ENCODE results near the gene HOXA13.

The HOXA13 gene

GRCh38 chr7:27191161-27191731, 8.6 kb downstream of the HOXA13 start:
- Mint-ChIP-seq H3K27me3 (peaks cover 96% of the 10 kb centered on the region), H3K9me3 (no peaks in the 10 kb centered on the region), H3K27ac (ENCODE audit: low read depth) (no peak overlapping the region), H3K36me3 (ENCODE audit: insufficient read depth) (peaks cover 10% of the 10 kb centered on the region), H3K4me3 (peak overlapping the region; percentile 19), H3K4me1 (peaks cover 31% of the 10 kb centered on the region)
- DNase-seq (ENCODE audit: low spot score in 2 of 2) (no peak), ATAC-seq (replicated peaks; ENCODE audit: extremely low read depth, poor library complexity, severe bottlenecking) (no peak)

- Mint-ChIP-seq H3K4me1 (peaks cover 42% of the 10 kb centered on the region), H3K4me3 (peak overlapping the region; percentile 71), H3K27ac (ENCODE audit: low read depth) (no peak overlapping the region), H3K27me3 (peaks cover 96% of the 10 kb centered on the region), H3K36me3 (ENCODE audit: insufficient read depth) (peaks cover 14% of the 10 kb centered on the region), H3K9me3 (no peaks in the 10 kb centered on the region)
- no peak for ATAC-seq (replicated peaks; ENCODE audit: extremely low read depth, poor library complexity, severe bottlenecking)
- DNase-seq (ENCODE audit: low spot score in 2 of 2) = no peak
Observed at GRCh38 chr7:27189997-27190748, 9.7 kb downstream of the HOXA13 start.

- H3K27ac Mint-ChIP-seq (ENCODE audit: low read depth) = no peak overlapping the region
- no peak for ATAC-seq (replicated peaks; ENCODE audit: extremely low read depth, poor library complexity, severe bottlenecking)
- peaks cover 49% of the 10 kb centered on the region for H3K4me1 Mint-ChIP-seq
- peaks cover 21% of the 10 kb centered on the region for H3K36me3 Mint-ChIP-seq (ENCODE audit: insufficient read depth)
- no peak for DNase-seq (ENCODE audit: low spot score in 2 of 2)
- H3K27me3 Mint-ChIP-seq = peaks cover 96% of the 10 kb centered on the region
- H3K9me3 Mint-ChIP-seq = no peaks in the 10 kb centered on the region
- H3K4me3 Mint-ChIP-seq = peak overlapping the region; percentile 71
Observed at GRCh38 chr7:27189295-27189996, 10.4 kb downstream of the HOXA13 start.

- Mint-ChIP-seq H3K27me3 (peaks cover 95% of the 10 kb centered on the region), H3K36me3 (ENCODE audit: insufficient read depth) (peaks cover 27% of the 10 kb centered on the region), H3K9me3 (no peaks in the 10 kb centered on the region), H3K4me1 (peaks cover 49% of the 10 kb centered on the region), H3K27ac (ENCODE audit: low read depth) (peak overlapping the region; percentile 42), H3K4me3 (peak overlapping the region; percentile 71)
- peak; percentile 34 for ATAC-seq (replicated peaks; ENCODE audit: extremely low read depth, poor library complexity, severe bottlenecking)
- no peak for DNase-seq (ENCODE audit: low spot score in 2 of 2)
Observed at GRCh38 chr7:27188386-27189294, 11.3 kb downstream of the HOXA13 start.

- Mint-ChIP-seq H3K4me3 (peak overlapping the region; percentile 71), H3K9me3 (no peaks in the 10 kb centered on the region), H3K4me1 (peaks cover 49% of the 10 kb centered on the region), H3K27me3 (peaks cover 93% of the 10 kb centered on the region), H3K36me3 (ENCODE audit: insufficient read depth) (peaks cover 27% of the 10 kb centered on the region), H3K27ac (ENCODE audit: low read depth) (peak overlapping the region; percentile 42)
- ATAC-seq (replicated peaks; ENCODE audit: extremely low read depth, poor library complexity, severe bottlenecking) = no peak
- DNase-seq (ENCODE audit: low spot score in 2 of 2) = no peak
Observed at GRCh38 chr7:27187475-27188385, 12.2 kb downstream of the HOXA13 start.

GRCh38 chr7:27186668-27187474, 13.0 kb downstream of the HOXA13 start:
- H3K9me3 Mint-ChIP-seq = no peaks in the 10 kb centered on the region
- H3K36me3 Mint-ChIP-seq (ENCODE audit: insufficient read depth) = peaks cover 27% of the 10 kb centered on the region
- H3K27me3 Mint-ChIP-seq = peaks cover 94% of the 10 kb centered on the region
- H3K4me1 Mint-ChIP-seq = peaks cover 49% of the 10 kb centered on the region
- no peak for ATAC-seq (replicated peaks; ENCODE audit: extremely low read depth, poor library complexity, severe bottlenecking)
- DNase-seq (ENCODE audit: low spot score in 2 of 2) = no peak
- H3K27ac Mint-ChIP-seq (ENCODE audit: low read depth) = no peak overlapping the region
- H3K4me3 Mint-ChIP-seq = no peak overlapping the region

- Mint-ChIP-seq H3K4me1 (peaks cover 49% of the 10 kb centered on the region), H3K36me3 (ENCODE audit: insufficient read depth) (peaks cover 26% of the 10 kb centered on the region), H3K27me3 (peaks cover 94% of the 10 kb centered on the region), H3K27ac (ENCODE audit: low read depth) (peak overlapping the region; percentile 79), H3K9me3 (no peaks in the 10 kb centered on the region), H3K4me3 (peak overlapping the region; percentile 71)
- ATAC-seq (replicated peaks; ENCODE audit: extremely low read depth, poor library complexity, severe bottlenecking) = no peak
- DNase-seq (ENCODE audit: low spot score in 2 of 2) = no peak
Observed at GRCh38 chr7:27185854-27186667, 13.8 kb downstream of the HOXA13 start.

- no peak for DNase-seq (ENCODE audit: low spot score in 2 of 2)
- H3K4me3 Mint-ChIP-seq = peak within 1 kb of the TSS; percentile 71
- peaks cover 94% of the 10 kb centered on the region for H3K27me3 Mint-ChIP-seq
- ATAC-seq (replicated peaks; ENCODE audit: extremely low read depth, poor library complexity, severe bottlenecking) = no peak
- H3K27ac Mint-ChIP-seq (ENCODE audit: low read depth) = peak within 1 kb of the TSS; percentile 79
- H3K9me3 Mint-ChIP-seq = no peaks in the 10 kb centered on the region
- peaks cover 52% of the 10 kb centered on the region for H3K4me1 Mint-ChIP-seq
- peaks cover 26% of the 10 kb centered on the region for H3K36me3 Mint-ChIP-seq (ENCODE audit: insufficient read depth)
Observed at GRCh38 chr7:27185013-27185853, 14.7 kb downstream of the HOXA13 start, which contains the start of gene HOXA11. HOXA11 (minus strand) TSS chr7:27185232; CDS start chr7:27185144, 88 bp downstream.

- DNase-seq (ENCODE audit: low spot score in 2 of 2) (no peak), ATAC-seq (replicated peaks; ENCODE audit: extremely low read depth, poor library complexity, severe bottlenecking) (no peak)
- no peaks in the 10 kb centered on the region for H3K9me3 Mint-ChIP-seq
- H3K4me3 Mint-ChIP-seq = peak overlapping the region; percentile 71
- H3K27ac Mint-ChIP-seq (ENCODE audit: low read depth) = peak overlapping the region; percentile 59
- H3K4me1 Mint-ChIP-seq = peaks cover 55% of the 10 kb centered on the region
- peaks cover 94% of the 10 kb centered on the region for H3K27me3 Mint-ChIP-seq
- peaks cover 26% of the 10 kb centered on the region for H3K36me3 Mint-ChIP-seq (ENCODE audit: insufficient read depth)
Observed at GRCh38 chr7:27184337-27185012, 15.4 kb downstream of the HOXA13 start.
